ENCODE measurements around the gene SUPT3H. TPM values are rescaled to one million over a fixed set of nuclear protein-coding genes. Genes with fewer than 3 reads are reported as not detected.

The SUPT3H gene
- total RNA-seq, 1 donor from 2014 or later = 9.5 TPM

DNA sequence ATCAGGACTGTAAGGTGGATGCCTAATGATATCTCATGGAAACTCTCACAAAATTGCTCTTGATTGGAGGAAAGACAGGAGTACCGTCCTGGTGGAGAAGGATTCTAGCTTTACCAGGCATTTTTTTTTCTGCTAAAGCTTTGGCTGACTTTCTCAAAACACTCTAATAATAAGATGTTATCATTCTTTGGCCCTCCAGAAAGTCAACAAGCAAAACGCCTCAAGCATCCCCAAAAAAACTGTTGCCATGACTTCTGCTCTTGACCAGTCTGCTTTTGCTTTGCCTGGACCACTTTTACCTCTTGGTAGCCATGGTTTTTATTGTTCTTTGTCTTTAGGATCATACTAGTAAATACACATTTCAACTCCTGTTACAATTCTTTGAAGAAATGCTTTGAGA, 105.1 kb downstream of the SUPT3H start:
- intact Hi-C loops (cut with micrococcal nuclease) = no loop called here

GRCh38 chr6:45265246-45265645, 112.5 kb downstream of the SUPT3H start:
- intact Hi-C loops (cut with micrococcal nuclease) = no loop called here

GRCh38 chr6:45260696-45261095, 117.0 kb downstream of the SUPT3H start:
- intact Hi-C loops (cut with micrococcal nuclease) = no loop called here

DNA sequence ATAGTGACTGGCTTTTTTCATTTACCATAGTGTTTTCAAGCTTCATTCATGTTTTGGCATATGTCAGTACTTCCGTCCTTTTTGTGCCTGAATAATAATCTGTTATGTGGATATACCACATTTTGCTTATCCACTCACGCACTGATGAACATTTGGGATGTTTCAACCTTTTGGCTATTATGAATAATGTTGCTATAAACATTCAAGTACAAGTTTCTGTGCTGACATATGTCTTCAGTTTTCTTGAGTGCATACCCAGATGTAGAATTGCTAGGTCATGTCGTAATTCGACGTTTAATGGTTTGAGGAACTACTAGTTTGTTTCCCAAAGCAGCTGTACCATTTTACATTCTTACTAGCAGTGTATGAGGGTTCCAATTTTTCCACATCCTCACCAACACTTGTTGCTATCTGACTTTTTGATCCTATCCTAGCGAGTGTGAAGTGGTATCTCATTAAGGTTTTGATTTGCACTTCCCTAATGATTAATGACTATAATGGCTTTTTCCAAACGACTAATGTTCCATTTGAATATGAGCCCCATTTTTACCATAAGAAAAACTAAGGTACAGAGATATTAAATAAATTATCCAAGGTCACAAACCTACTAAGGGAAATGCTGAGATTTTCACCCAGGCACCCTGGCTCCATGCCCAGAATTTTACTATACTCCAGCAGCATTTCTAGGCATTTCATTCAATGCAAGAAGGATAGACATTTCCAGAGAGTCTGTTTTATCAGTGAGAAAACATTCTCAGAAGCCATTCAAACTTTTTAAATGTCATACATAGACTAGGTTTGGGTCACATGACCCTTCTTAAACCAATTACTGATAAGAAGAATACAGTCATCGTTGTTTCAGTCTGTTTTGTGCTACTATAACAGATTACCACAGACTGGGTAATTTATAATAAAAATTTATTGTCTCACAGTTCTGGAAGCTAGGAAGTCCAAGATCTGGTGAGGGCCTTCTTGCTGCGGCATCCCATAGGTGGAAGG, 120.7 kb downstream of the SUPT3H start:
- intact Hi-C loops (cut with micrococcal nuclease) = no loop called here

DNA sequence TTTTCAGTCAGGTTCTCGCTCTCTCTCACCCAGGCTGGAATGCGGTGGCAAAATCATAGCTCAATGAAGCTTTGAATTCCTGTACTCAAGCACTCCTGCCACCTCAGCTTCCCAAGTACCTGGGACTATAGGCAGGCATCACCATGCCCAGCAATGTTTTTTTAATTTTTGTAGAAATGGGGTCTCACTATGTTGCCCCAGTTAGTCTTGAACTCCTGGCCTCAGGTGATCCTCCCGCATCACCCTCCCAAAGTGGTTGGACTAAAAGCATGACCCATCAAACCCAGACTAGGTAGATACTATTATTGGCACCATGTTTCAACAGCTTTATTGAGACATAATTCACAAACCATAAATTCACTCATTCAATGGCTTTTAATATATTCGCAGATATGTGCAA, 122.3 kb downstream of the SUPT3H start:
- intact Hi-C loops (cut with micrococcal nuclease) = no loop called here

DNA sequence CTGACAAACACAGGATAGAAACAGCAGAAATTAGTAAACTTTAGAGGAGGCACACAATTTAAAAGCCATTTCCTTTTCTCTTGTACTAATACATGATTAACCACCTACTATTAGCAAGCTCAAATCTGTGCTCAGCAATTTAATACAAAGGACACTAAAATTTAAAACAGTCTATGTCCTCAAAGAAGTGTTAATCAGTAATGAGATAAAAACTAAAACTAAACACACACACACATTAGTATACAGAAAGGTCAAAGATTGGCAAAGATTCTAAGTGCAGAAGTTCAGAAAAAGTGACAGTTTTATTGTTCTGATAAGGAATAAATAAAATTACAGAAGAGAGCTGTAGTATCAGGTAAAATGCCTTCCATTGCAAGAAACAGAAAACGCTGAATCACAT, 123.5 kb downstream of the SUPT3H start:
- intact Hi-C loops (cut with micrococcal nuclease) = no loop called here

GRCh38 chr6:45253453-45253852, 124.3 kb downstream of the SUPT3H start:
- intact Hi-C loops (cut with micrococcal nuclease) = no loop called here

- intact Hi-C loops (cut with micrococcal nuclease) = no loop called here
These were observed 146.1 kb downstream of the SUPT3H start for GRCh38 chr6:45231660-45232059.

DNA sequence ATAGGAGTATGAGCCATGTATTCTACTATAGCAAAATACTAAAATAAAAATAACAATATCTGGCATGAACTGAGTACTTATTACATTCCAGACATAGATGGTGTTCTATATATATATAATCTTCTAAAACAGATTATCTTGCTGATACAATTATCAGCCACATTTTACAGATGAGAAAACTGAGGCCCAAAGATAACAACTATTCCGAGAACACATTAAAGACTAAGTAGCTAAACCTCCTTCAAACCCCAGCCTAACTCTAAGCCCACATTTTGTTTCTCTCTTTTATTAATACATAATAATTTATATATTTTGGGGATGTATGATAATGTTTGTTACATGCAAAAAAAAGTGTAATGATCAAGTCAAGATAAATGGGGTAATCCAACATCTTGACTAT, 148.3 kb downstream of the SUPT3H start:
- intact Hi-C loops (cut with micrococcal nuclease) = no loop called here

GRCh38 chr6:45226081-45226480, 151.7 kb downstream of the SUPT3H start:
- intact Hi-C loops (cut with micrococcal nuclease) = no loop called here

DNA sequence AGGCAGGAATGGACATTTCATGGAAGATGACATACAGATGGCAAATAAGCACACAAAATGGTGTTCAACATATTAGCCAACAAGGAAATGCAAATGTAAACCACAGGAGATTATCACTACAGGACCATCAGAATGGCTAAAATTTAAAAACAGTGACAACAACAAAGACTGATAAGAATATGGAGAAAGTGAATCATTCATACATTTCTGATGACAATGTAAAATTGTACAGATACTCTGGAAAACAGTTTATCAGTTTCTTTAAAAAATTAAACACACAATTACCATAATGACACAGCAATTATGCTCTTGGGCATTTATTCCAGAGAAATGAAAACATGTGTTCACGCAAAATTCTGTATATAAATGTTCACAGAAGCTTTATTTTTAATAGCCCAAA, 155.4 kb downstream of the SUPT3H start:
- intact Hi-C loops (cut with micrococcal nuclease) = no loop called here

DNA sequence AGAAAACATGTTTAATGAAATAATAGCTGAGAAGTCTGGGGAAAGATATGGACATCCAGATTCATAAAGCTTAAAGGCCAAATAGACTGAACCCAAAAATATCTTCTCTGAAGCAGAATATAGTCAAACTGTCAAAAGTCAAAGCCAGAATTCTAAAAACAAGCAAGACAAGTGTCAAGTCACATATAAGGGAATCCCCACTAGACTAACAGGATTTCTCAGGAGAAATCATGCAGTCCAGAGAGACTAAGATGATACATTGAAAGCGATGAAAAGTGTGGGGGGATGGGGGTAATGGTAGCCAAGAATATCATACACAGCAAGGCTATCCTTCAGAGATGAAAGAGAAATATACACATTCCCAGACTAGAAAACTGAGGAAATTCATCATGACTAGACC, 162.0 kb downstream of the SUPT3H start:
- intact Hi-C loops (cut with micrococcal nuclease) = no loop called here

GRCh38 chr6:45212976-45213375, 164.8 kb downstream of the SUPT3H start:
- intact Hi-C loops (cut with micrococcal nuclease) = no loop called here

GRCh38 chr6:45209762-45210161, 168.0 kb downstream of the SUPT3H start:
- intact Hi-C loops (cut with micrococcal nuclease) = no loop called here

DNA sequence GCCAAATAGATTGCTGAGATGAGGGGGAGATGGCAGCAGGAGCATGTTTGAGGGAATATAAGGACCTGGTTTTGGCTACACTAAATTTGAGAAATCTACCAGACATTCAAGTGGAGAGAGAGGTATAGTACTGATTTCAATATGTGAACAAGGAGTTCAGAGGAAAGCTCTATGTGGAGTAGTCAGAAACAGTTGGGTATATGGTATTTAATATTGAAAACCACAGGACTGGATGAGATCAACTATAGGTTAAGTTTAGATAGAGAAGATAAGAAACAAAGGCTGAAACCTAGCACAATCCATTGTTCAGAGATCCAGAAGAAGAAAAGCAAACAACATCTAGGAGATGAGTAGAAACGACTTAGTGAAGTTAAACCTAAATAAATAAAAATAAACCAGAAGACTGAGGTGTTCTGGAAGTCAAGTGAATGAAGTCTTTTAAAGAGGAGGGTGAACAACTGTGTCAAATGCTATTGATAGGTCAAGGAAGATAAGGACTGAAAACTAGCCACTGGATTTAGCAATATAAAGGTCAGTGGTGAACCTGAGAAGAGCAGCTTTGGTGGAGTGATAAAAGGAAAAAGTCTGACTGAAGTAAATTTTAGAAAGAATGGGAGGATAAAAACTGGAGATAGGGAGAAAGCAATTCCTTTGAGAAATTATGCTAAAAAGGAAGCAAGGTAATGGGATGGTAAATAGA, 170.8 kb downstream of the SUPT3H start:
- intact Hi-C loops (cut with micrococcal nuclease) = no loop called here

DNA sequence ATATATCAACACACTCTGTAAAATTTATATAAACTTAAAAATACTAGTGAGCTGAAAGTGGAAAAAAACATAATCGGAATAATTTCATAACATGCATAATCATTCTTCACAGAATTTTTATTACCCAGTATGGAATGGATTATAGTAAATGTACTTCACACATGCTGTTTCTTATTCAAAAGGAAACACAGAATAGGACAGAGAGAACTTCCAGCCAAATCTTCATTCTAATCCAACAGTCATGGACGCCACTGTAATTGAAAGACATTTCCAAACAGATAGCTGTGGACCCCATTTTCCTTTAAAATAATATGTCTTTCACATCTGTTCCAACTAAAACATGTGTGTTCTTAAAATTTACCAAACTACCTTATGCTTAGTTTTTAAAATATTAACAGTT, 176.2 kb downstream of the SUPT3H start:
- intact Hi-C loops (cut with micrococcal nuclease) = no loop called here

- intact Hi-C loops (cut with micrococcal nuclease) = no loop called here
These were observed 177.2 kb downstream of the SUPT3H start for GRCh38 chr6:45200510-45200909.

DNA sequence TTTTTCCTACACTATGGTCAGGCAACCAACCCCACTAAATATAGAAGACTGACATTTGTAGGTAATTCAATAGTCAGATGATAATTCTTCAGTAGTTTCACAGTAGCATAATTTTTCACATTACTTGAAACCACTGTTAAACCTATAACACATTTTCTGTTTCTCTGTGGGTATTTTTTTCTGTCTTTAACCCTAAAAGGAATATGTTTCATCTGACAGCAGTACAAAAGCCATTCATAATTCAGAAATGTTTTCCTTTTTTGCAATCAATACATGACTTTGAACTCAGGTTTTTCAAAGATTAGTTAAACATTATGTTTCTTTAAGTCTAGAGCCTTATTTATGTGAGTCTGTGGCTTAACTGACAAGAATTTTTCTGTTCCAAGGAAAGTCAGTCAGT, 178.2 kb downstream of the SUPT3H start:
- intact Hi-C loops (cut with micrococcal nuclease) = loop anchor here (5.0 kb wide), 3 partner anchors 42 to 197 kb away; partner anchors contain the start of gene SUPT3H

DNA sequence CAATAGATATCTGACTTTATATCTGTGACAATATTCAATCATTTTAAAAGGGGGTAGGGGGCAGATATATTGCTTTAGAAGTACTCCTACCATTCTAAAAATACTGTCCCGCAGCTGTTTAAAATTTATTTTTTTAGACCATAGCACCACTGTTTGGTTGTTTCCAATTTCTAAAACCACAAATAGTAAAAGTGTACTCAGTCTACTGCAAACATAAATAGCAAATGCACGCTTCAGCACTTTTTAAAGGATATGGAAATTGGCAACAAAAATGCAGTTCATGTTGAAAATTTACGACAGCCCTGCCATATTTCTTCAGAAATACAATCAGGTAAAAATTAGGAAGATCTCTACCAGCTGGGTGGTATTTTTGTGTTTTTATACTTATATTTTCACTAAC, 181.6 kb downstream of the SUPT3H start:
- intact Hi-C loops (cut with micrococcal nuclease) = loop anchor here (5.0 kb wide), 3 partner anchors 39 to 194 kb away; partner anchors contain the start of gene SUPT3H

DNA sequence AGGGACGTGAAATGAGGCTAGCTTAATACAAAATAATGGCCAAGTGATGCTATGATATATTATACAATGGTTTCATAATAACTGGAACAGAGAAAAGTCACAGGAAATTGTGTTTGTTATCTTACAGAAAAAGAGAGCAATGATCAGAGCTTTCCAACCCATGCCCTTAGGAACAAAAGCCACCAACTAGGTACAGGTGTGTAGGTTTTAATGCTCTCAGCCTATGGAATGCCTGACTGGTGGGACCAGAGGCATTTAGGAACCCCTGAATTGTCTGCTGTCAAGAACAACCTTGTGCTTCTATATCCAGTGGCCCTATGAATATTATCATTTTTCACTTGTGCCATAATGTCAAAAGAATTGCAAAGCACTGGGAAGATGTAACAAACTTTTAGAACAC, 182.6 kb downstream of the SUPT3H start:
- intact Hi-C loops (cut with micrococcal nuclease) = loop anchor here (5.0 kb wide), 3 partner anchors 38 to 193 kb away; partner anchors contain the start of gene SUPT3H

DNA sequence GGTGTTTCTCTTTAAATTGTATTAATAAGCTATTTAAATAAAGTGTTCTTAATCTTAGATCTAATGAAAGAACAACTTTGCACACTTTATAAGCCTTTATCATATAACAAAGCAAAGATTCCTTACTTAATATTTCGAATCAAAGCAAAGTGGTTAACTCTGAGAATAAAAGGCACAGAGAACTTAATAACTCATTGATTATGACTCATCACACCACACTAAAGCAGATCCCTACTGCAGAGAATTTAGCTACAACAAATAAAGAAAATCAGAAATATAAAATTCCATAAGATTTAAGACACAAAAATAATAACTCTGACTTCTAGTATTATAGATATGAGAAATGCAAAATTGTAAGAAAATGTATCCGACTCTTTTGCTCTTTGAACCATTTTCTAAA, 185.2 kb downstream of the SUPT3H start:
- intact Hi-C loops (cut with micrococcal nuclease) = no loop called here

- intact Hi-C loops (cut with micrococcal nuclease) = no loop called here
These were observed 186.3 kb downstream of the SUPT3H start for GRCh38 chr6:45191414-45191813.
